Measurements from ENCODE around the gene PTGFRN. TPM values are rescaled to one million over a fixed set of nuclear protein-coding genes. Genes with fewer than 3 reads are reported as not detected.

The PTGFRN gene
- total RNA-seq, 1 experiment from 2014 or later, result 38.7 TPM

DNA sequence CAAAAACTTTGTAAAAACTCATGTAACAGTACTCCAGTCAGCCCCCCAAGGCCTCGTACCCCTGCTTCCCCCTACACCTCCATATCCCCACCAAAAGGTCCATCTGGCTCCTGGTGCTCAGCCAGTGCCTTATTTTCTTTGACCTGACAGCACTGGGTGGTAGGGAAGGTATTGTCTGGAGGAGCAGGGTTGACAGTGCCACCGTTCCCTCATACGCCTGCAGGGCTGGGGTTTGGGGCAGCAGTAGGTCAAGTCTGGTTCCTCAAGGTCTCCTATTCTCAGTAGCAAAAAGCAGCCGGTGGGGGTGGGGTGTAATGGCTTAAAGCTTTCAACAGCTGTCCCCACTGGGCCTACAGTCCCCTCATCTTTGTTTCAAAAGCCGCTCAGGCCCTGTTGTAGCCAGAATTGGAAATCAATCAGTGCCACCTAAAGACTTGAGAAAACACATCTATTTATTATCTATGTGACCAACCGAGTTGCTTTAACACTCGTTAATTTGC, 125.1 kb downstream of the PTGFRN start (continued):
- no peak for TF ChIP-seq ZNF281 (CRISPR knock-in tag; IDR thresholded peaks at IDR 0.05)
- no peak for TF ChIP-seq ATF1 (CRISPR knock-in tag; IDR thresholded peaks at IDR 0.05)

GRCh38 chr1:117036018-117036461, 126.3 kb downstream of the PTGFRN start:
- no peak overlapping the region for H3K27ac Mint-ChIP-seq
- no peaks in the 10 kb centered on the region for H3K36me3 Mint-ChIP-seq
- ATAC-seq (peak; percentile 84), DNase-seq (ENCODE audit: low spot score) (no peak)
- no peak overlapping the region for H3K4me3 Mint-ChIP-seq
- ChIA-PET CTCF (interaction anchor here (1.1 to 1.2 kb wide), 2 partner anchors 298 to 461 kb away, joined by 3 to 4 read pairs; no protein-coding TSS in a partner anchor), POLR2A (interaction anchor here (0.6 kb wide), 1 partner anchor 419 kb away, joined by 3 read pairs; no protein-coding TSS in a partner anchor)
- peaks cover 25% of the 10 kb centered on the region for H3K4me1 Mint-ChIP-seq
- TF ChIP-seq JUN (CRISPR knock-in tag; IDR thresholded peaks at IDR 0.05) (no peak), HMGA2 (CRISPR knock-in tag; IDR thresholded peaks at IDR 0.05) (no peak), IRF2 (CRISPR knock-in tag; IDR thresholded peaks at IDR 0.05; ENCODE audit: borderline replicate concordance, low read depth) (no peak), SMAD4 (CRISPR knock-in tag; IDR thresholded peaks at IDR 0.05) (no peak), SMAD3 (CRISPR knock-in tag; IDR thresholded peaks at IDR 0.05; ENCODE audit: borderline replicate concordance) (no peak)
- H3K9me3 Mint-ChIP-seq, result no peaks in the 10 kb centered on the region
- H3K27me3 Mint-ChIP-seq (ENCODE audit: low read depth), result peaks cover 4% of the 10 kb centered on the region

DNA sequence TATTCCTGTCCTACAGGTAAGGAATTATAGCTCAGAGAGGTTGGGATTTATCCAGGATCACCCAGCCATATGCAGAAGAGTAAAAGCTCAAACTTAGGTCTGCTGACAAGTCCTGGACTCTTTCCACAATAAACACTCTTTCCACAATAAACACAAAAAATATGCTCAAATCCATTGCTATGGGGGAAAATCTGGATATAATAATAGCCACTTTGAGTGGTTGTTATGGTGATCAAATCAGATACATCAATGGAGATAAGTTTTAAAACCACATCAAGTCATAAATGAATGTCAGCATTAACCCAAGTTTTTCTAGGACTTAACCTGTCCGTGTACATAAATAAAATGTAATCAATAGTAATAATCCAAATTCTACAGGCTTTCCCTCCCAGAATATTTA, 128.1 kb downstream of the PTGFRN start:
- no peak for TF ChIP-seq ATF1 (CRISPR knock-in tag; IDR thresholded peaks at IDR 0.05)
- no peak for TF ChIP-seq TCF7 (CRISPR knock-in tag; IDR thresholded peaks at IDR 0.05; ENCODE audit: low read depth)
- TF ChIP-seq SMAD3 (CRISPR knock-in tag; IDR thresholded peaks at IDR 0.05; ENCODE audit: borderline replicate concordance), result no peak
- TF ChIP-seq CREB1 (CRISPR knock-in tag; IDR thresholded peaks at IDR 0.05), result no peak
- TF ChIP-seq, protein P1, sequence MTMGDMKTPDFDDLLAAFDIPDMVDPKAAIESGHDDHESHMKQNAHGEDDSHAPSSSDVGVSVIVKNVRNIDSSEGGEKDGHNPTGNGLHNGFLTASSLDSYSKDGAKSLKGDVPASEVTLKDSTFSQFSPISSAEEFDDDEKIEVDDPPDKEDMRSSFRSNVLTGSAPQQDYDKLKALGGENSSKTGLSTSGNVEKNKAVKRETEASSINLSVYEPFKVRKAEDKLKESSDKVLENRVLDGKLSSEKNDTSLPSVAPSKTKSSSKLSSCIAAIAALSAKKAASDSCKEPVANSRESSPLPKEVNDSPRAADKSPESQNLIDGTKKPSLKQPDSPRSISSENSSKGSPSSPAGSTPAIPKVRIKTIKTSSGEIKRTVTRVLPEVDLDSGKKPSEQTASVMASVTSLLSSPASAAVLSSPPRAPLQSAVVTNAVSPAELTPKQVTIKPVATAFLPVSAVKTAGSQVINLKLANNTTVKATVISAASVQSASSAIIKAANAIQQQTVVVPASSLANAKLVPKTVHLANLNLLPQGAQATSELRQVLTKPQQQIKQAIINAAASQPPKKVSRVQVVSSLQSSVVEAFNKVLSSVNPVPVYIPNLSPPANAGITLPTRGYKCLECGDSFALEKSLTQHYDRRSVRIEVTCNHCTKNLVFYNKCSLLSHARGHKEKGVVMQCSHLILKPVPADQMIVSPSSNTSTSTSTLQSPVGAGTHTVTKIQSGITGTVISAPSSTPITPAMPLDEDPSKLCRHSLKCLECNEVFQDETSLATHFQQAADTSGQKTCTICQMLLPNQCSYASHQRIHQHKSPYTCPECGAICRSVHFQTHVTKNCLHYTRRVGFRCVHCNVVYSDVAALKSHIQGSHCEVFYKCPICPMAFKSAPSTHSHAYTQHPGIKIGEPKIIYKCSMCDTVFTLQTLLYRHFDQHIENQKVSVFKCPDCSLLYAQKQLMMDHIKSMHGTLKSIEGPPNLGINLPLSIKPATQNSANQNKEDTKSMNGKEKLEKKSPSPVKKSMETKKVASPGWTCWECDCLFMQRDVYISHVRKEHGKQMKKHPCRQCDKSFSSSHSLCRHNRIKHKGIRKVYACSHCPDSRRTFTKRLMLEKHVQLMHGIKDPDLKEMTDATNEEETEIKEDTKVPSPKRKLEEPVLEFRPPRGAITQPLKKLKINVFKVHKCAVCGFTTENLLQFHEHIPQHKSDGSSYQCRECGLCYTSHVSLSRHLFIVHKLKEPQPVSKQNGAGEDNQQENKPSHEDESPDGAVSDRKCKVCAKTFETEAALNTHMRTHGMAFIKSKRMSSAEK (CRISPR knock-in tag; IDR thresholded peaks at IDR 0.05; ENCODE audit: borderline replicate concordance), result no peak
- no peak for TF ChIP-seq FOXP1 (CRISPR knock-in tag; IDR thresholded peaks at IDR 0.05; ENCODE audit: borderline replicate concordance)
- no peak for TF ChIP-seq MAX (CRISPR knock-in tag; IDR thresholded peaks at IDR 0.05)
- no peak for TF ChIP-seq ZMAT4 (CRISPR knock-in tag; IDR thresholded peaks at IDR 0.05)
- no peak for TF ChIP-seq NR3C1 (CRISPR knock-in tag; conservative IDR thresholded peaks at IDR 0.05; ENCODE audit: low read depth)
- no peak for TF ChIP-seq GABPB1 (CRISPR knock-in tag; IDR thresholded peaks at IDR 0.05)
- TF ChIP-seq GRHL2 (CRISPR knock-in tag; IDR thresholded peaks at IDR 0.05; ENCODE audit: insufficient replicate concordance, severe bottlenecking), result no peak
- H3K36me3 Mint-ChIP-seq, result no peaks in the 10 kb centered on the region
- ATAC-seq (no peak), DNase-seq (ENCODE audit: low spot score) (no peak)
- H3K9me3 Mint-ChIP-seq, result no peaks in the 10 kb centered on the region
- ChIA-PET CTCF (no interaction called here), POLR2A (interaction anchor here (1.1 kb wide), 1 partner anchor 52 kb away, joined by 3 read pairs; no protein-coding TSS in a partner anchor)
- H3K4me1 Mint-ChIP-seq, result peaks cover 24% of the 10 kb centered on the region
- no peak overlapping the region for H3K4me3 Mint-ChIP-seq
- H3K27ac Mint-ChIP-seq, result no peak overlapping the region
- H3K27me3 Mint-ChIP-seq (ENCODE audit: low read depth), result peaks cover 4% of the 10 kb centered on the region

Data from WTC11 (cell line).